Inflammatory macrophage treated with lipopolysaccharide for 4 hours (primary cell): Measurements from ENCODE around the gene SCUBE1.
A peak's percentile ranks its signal among the peaks of the same experiment; 100 is the strongest.

Source experiments
- DNase-seq: peaks from one replicate; pipeline ENCODE4 v3.0.0-alpha.2; 2020

The SCUBE1 gene

DNA sequence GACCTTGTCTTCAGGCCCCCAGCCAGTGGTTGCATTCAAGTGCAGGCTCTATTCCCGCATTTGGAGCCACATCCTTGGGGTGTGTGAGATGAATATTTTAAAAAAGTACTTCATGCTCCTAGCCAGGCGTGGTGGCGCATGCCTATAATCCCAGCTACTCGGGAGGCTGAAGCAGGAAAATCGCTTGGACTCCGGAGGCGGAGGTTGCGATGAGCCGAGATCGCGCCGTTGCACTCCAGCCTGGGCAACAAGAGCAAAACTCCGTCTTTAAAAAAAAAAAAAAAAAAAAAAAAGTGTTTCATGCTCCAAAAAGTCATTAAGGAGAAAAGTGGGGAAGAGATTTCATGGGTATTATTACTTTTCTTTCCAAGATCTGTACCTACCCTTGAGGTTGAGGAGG lies 18.0 kb downstream of the SCUBE1 start:
- DNase-seq: no peak

DNA sequence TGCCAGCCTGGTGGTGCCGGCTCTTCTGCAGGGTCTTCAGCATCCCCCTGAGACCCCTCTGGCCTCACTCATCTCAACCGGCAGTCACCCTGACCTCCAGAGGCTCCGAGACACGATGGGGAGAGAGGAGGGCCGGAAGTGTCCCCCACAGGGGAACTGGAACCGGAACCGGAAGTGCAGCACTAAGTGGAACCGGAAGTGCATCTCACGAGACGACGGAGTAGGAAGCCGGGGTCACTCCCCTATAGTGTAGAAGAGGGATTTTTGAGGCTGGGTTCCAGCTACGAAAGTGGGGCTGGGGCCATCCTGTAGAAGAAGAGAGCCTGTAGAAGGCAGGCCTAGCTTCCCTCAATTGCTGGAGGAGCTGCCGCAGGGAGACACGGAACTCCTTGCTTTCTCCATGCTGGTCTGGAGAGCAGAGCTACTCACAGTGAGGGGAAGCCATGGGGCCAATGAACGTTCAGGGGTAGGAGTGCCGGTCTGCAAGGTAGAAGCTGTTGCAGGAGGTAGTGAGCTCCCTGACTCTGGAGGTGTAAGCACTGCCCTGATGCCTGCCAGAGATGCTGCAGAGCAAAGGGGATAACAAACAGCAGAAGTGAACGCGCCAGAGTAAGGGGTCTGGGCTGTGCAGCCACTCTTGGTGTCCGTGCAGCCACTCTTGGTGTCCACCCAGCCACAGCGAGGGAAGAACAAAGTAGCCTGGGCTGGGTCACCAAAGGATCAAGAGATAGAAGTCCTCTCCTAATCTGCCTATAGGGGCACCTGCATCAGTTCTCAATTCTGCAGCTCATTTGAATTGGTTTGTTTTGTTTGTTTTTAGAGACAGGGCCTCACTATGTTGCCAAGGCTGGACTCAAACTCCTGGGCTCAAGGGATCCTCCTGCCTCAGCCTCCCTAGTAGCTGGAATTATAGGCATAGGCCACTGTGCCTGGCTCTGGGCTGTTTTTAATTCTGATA lies 21.9 kb downstream of the SCUBE1 start:
- peak; percentile 10 for DNase-seq

DNA sequence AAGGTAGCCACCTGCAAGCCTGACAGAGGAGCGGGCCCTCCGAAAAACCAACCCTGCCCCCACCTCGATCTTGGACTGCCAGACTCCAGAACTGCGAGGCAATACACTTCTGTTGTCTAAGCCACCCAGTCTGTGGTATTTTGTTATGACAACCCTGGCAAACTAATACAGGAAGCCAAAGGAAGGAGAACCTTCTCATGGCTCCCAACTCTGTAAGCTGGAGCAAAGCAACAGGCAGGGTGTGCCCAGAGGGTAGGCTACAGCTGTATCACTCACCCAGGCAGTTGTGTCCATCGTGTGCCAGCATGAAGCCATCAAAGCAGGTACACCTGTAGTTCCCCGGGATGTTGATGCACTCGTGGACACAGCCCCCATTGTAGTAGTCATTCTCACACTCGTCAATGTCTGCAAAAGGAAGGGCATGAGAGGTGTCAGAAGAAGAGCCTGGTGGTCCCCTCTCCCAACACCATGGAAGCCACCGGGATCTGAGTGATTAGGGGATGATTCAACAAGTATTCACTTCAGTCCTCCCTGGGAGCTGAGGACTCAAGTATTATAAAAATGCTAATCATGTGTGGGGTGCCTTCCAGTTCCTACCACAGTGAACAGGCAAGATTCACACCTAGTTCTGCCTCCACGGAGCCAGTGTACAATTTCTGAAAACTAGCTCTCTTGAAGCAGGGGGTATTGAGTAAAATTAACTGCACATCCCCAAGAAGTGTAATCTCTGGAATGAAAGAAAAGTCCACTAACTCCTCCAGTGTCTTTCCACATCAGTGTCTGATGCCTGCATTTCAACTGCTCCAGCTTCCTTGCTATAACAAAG lies 23.3 kb downstream of the SCUBE1 start:
- DNase-seq: no peak

DNA sequence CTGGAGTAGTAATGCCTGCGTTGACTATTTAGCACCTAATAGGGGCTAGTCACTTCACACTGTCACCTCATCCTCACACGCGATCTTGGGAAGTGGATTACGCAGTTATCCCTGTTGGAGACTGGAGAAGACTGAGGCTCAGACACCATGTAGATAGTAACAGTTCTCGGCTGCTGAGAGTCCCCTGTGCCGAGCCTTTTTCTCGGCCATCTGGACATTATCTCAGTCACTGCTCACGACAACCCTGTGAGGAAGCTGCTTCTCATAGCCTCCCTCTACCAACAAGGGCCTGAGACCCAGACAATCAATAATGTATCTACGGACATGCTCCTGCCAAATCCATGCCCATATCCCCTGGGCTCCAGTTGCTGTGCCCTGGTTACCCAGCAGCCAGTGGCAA lies 25.9 kb downstream of the SCUBE1 start:
- DNase-seq: no peak

DNA sequence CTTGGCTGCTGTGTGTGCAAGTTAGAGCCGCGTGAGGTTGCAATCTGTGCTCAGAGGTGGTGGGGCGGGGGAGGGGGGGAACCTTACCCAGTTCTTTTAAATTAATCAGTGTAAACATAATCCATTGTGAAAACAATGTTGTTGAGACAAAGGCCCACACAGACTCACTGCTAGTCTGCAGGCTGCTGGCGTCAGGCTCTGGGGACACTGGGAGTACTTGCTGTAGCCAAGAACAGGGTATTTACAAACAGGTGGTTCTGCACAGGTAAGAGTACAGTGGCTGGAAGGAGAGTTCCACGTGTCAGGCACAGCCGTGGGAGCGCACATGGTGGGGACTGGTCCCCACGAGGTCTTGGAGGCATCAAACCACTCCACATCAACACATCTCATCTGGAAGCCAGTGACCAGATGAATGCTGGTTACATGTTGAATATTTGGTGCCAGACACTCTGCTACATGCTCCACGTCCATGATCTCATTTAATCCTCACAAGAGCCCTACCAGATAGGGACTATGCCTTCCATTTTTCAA lies 27.4 kb downstream of the SCUBE1 start:
- no peak for DNase-seq

DNA sequence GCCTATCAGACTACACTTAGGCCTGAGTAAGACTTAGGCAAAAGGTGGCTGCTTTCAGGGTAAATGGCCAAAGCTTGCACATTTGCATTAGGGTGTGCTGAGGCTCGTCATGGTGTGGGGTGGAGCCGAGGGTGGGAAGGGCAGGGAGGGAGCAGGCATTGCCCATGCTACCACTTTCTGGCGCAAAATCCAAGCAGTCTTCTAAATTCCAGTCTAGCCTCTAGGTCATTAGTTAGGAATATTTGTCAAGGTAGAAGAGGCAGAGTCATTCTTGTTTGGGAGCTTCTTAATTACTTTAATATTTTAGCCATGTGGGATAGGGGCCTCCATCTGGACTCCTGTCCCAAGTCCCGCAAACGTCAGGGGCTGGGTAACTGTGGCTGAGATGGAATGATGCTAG lies 28.6 kb downstream of the SCUBE1 start:
- DNase-seq: no peak

DNA sequence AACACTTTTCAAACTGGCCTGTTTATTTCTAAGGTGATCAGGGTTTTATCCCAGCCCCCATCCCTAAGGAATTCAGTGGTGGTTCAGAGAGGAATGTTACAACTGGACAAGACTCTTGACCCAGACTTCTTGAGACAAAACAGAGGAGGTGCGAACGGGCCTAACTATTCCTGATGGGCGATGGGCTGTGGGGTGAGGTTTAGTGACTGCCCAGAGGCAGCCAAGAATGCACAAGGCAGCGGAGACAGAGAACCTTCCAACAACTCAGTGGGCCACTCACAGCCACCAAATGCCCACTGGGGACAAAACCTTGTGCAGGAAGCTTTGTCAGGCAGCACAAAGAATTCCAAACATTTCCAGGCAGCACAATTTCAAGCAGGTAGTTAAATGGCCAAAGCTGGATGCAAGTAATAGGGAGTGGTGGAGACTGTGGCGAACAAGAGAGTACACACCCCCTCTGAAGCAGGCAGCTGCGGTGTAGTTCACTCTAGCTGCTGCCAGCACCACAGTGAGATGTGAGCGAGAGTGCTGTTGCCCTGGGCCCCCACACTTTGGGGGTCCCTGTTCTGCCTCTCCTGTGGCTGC lies 29.2 kb downstream of the SCUBE1 start:
- no peak for DNase-seq

DNA sequence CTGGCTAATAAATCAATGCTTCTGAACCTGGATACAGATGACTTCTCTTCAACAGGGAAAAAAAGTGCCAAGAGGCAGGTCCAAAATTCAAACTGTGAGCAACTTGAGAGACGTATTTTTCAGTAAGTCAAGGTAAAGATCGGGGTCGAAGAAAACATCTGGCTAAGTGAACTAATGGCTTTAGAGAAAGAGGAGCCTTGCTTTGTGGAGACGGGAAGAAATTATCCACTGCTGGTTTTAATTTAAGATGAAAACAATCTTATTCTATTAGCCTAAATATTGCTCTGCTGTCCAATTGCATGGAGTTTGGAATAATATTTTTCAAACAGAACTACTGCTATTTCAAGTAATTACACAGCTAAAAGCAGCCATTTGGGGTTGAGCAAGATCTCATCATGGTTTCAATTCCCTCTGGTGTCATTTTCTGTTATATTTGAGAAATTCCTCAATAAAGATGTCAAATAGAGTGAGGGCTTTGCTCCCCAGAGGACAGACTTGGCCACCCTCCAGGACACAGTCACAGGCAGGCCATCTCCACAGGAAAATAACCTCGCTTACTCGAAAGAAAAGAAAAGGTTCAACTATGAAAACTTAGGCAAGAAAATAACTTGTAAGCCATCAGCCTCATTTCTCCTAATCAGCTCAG lies 29.8 kb downstream of the SCUBE1 start:
- DNase-seq: peak; percentile 57

DNA sequence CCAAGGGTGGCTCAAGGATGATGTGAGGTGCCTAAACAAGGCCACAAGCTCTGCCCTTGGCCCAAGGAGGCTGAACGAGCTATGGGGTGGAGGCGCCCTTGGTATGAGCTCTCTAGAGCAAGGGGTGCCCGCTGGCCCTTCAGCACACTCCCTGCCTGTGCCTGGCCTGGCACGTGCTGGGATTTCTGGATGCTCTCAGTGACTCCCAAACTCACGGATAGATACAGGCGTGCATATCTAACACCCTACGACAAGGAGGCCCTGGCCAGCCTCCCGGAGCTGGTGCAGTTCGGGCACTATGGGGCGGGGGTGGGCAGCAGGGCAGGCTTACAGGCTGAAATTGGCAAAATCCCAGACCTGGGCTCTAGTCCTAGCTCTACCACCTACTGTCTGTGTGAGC lies 30.6 kb downstream of the SCUBE1 start:
- no peak for DNase-seq

DNA sequence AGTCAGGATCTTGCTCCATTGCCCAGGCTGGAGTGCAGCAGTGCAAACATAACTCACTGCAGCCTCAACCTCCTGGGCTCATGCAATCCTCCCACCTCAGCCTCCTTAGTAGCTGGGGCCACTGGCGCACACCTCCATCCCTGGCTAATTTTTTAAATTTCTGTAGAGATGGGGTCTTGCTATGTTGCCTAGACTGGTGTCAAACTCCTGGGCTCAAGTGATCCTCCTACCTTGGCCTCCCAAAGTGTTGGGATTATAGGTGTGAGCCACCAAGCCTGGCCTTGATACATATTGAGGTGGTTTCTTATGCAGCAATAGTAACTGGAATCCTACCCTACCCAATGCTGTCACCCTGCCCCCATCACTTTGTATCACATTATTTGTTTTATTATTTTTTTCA lies 32.4 kb downstream of the SCUBE1 start:
- DNase-seq: no peak

DNA sequence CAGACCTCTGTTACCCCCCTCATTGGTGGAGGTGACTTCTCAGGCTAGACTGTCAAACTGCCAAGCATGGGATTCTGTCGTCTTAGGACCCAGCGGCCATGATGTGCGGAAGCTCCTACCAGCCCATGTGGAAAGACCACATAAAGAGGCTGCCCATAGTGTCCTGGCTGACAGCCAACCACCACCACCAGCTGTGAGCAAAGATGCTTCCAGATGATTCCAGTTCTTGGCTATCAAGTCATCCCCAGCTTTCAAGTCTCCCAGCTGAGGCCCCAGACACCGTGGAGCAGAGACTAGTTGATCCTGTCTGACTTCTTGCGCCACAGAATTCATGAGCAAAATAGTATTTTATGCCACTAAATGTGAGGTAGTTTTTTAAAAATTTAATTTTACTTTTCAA lies 32.9 kb downstream of the SCUBE1 start:
- no peak for DNase-seq

DNA sequence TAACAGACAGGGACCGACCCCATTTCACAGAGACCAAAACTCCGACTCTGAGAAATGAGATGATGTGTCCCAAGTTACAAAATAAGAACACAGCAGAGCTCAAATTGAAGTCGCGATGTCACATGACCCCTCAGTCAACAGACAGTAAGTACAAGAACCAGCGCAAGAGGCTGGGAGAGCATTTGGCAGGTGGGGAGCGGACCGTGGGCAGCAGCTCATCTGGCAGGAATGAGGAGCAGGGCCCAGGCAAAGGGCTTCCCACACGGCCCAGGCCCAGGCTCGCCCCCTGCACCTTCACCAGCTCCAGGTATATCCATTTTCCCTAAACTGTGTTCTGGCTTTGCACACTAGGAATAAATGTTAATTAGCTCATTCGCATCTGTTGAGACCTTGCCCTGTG lies 34.3 kb downstream of the SCUBE1 start:
- DNase-seq: no peak

DNA sequence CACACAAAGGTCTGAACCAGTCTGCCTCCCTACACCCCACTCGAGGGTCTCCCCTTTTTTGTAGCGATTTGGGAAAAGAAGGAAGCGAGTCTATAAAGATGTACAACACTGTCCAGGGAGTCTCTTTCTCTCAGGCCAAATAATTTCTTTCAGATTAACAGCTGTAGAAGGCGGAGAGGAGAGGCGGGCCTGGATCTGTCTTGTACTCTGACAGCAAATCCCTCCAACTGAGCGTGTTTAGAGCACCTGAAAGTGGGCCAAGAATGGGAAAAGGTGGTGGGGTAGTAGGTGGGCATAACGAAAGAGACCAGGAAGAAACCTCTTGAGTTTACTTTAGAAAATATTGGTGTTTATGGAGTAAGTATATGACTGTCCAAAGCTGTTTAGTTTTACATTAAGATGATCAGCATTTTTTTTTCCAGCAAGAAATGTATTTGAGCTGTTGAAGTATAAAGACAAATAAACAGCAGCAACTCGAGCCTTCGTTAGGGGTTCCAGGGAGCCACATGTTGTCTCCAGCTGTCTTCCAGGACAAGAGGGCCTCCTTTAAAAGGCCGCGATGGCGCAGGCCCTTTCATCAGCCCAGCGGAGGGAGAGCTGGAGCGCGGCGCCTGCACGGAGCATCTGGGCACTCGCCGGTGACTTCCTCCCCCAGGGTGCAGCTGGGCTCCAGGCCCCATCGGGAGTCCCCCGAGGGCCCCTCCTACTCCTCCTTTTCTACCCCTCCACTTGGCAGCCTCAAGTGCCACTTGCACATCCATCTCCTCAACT lies 34.9 kb downstream of the SCUBE1 start:
- no peak for DNase-seq

DNA sequence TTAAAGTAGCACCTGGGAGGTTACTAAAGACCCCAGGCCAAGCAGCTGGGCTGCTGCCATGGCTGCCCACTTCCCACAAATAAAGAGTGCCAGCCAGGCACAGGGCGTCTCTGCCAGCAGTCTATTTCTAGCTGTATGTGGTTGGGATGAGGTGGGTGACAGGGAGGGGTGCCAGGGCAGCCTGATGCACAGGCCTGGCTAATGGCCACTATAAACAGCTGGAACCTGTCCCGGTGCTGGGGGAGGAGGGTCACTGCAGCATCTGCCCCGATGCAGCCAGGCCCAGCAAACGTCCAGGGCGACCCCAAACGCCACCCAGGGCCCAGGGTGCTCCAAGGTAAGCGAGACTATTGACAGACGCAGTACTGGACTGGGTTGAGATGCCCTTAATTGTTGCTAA lies 37.4 kb downstream of the SCUBE1 start:
- no peak for DNase-seq

DNA sequence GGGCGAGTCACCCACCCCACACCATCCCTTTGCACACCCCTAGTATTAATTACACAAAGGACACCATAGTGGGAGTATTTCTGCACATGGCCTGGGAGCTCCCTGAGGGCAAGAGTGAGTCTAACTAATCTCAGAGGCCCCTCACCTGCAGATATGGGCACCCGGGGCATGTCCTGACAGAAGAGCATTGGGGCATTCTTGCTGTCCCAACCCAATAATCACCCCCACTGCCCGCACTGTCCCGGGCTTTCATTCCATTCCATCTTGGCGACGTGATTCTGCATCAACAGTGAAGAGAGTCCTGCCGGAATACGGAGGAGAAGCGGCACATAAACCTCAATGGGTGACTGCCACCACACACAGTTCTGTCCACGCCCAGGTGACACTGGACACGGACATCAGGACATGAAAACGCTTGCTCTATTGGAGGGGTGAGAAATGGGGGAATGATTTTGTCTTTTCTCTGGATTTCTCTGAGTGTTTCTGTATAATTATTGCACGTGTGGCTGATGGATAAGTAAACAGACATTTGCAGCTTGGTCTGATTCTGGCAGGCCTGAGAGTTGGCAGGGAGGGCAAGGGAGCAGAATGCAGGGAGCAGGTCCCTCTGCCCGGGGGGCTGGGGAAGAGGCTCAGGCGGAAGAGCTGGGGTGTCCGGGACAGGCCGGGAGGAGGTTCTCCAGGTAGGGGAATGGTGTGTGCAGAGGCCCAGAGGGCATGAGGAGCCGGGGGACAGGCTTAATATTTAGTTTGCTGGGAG lies 38.2 kb downstream of the SCUBE1 start:
- DNase-seq: no peak

DNA sequence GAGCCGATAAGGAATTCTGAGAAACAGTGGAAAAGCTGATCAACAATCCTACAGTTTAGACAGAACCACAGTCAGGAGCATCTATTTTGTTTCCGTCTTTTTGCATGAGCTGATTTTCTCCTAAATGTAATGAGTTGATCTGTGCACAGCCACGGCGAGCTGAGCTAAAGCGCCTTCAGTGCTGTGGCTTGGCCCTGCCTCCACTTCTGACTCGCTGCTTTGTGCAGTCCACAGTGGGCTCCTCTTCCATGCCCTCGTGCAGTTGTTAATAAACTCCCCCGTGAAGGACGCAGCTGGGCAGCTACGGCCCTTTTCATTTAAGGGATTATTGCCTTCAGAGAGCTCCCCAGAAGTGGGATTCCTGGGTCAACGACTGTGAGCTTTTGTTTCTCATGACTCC lies 39.4 kb downstream of the SCUBE1 start:
- no peak for DNase-seq

DNA sequence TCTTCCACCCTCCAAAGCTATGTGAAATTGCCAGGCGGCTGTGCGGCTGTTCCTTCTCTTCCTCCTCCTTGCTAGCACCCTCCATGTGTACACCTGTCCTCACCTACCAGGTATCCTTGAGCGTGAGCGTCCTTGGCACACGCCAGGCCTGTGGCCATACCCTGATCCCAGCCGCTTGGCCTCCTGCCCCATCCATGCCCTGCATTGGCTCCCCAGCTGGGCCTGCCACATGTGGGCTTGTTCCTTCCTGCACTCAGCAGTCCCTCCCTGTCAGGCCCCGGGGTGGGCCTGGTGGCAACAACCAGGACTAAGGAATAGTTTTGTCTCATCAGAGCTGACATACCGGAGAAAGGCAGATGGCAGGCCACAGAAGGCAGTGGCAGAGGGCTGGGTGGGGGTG lies 40.0 kb downstream of the SCUBE1 start:
- DNase-seq: no peak

DNA sequence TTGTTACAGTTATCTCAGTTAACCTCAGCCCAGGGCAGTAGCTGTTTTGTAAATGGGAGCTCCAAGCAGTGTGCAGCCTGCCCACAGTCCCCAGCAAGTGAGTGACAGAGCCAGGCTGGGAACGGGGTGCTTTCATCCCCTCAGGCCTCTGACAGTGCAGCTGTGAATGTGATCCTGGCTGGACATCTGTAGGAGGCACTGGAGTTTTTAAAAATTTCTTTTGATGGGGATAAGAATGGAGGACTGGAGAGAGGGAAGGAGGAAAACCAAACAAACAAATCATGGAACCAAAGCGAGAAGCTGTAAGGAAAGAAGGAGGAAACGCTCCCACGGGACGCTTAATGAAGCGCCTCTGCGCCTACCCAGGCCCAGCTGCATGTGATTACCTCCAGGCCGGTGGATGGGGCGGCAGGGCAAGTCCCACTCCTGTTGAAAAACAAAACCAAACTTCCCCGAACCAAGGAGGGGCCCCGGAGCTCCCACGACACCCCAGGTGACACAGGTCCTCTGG lies 40.6 kb downstream of the SCUBE1 start:
- no peak for DNase-seq

DNA sequence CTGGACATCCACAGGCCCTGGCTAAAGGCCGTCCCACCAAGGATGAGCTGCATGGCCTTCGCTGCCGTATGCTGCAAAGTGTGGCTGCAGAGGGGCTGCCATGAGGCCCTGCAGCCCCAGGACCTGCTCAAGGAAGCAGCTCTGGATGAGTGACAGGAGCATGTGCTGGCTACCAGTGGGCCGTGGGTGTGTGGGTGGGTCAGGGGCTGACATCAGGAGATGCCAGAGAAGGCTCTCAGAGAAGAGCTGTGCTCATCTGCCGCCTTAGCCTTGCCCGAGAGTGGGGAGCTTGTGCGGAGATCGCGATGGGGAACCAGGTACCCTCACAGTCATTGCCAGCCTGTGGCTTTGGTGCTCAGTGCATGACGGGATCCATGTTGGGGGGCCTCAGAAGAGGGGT lies 41.3 kb downstream of the SCUBE1 start:
- no peak for DNase-seq

DNA sequence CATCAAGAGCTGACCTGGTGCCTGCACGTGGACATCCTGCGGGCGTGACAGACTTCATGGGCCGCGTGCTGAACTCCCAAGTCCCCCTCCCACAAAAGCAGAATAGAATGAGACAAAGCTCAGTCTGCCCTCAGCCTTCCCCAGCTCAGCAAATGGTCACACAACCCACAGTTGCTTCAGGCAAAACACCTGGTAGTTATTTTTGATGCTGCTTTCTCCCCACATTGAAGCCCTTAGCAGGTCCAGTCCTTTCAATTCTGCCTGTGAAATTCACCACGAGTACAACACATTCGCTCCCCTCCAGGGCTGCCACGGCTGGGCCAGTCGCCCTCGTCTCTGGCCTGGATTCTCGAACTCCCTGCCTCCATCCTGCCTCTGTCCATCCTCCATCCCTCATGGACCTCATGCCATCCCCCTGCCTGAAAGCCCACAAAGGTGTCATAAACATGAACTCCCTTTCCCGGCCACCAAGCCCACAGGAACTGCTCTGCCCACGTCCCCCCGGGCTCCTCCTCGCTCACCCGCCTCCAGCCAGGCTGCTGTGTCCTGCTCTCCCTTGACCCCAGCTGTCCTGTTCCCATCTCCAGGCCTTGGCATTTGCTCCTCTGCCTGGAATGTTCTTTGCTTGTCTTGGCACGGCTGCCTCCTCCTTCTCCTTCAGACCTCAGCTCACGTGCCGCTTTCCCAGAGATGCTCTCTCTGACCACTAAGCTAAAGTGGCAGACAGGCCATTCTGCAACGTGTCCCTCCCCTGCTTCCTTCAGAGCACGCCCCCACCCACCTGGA lies 42.1 kb downstream of the SCUBE1 start:
- no peak for DNase-seq
